ENCODE results near the gene GALNT18. TPM values are rescaled to one million over a fixed set of nuclear protein-coding genes. Genes with fewer than 3 reads are reported as not detected.

Gene GALNT18
- total RNA-seq, 1 donor from 2014 or later = not detected

- no peaks in the 10 kb centered on the region for H3K36me3 Mint-ChIP-seq (ENCODE audit: low read depth)
- POLR2A ChIA-PET = no interaction called here
These were observed 324.2 kb downstream of the GALNT18 start for GRCh38 chr11:11297578-11297977.

GRCh38 chr11:11296434-11296833 lies 325.4 kb downstream of the GALNT18 start:
- Mint-ChIP-seq H3K27me3 (peaks cover 3% of the 10 kb centered on the region), H3K4me3 (no peak overlapping the region), H3K36me3 (ENCODE audit: low read depth) (no peaks in the 10 kb centered on the region), H3K9me3 (no peaks in the 10 kb centered on the region), H3K4me1 (no peaks in the 10 kb centered on the region), H3K27ac (no peak overlapping the region)
- POLR2A ChIA-PET = no interaction called here
- intact Hi-C loops (cut with micrococcal nuclease) = no loop called here
- TF ChIP-seq CTCF (IDR thresholded peaks at IDR 0.05) = no peak
- no peak for ATAC-seq (ENCODE audit: low read depth)
- CTCF ChIA-PET = no interaction called here
- DNase-seq = no peak

More at GRCh38 chr11:11297578-11297977, 324.2 kb downstream of the GALNT18 start:
- H3K9me3 Mint-ChIP-seq = no peaks in the 10 kb centered on the region
- intact Hi-C loops (cut with micrococcal nuclease) = no loop called here
- peaks cover 3% of the 10 kb centered on the region for H3K27me3 Mint-ChIP-seq
- no peak overlapping the region for H3K4me3 Mint-ChIP-seq
- no peak for ATAC-seq (ENCODE audit: low read depth)
- DNase-seq = no peak
- H3K4me1 Mint-ChIP-seq = no peaks in the 10 kb centered on the region
- CTCF ChIA-PET = no interaction called here
- no peak overlapping the region for H3K27ac Mint-ChIP-seq
- TF ChIP-seq CTCF (IDR thresholded peaks at IDR 0.05) = no peak

GRCh38 chr11:11294551-11294855 lies 327.3 kb downstream of the GALNT18 start:
- POLR2A ChIA-PET = no interaction called here
- H3K27ac Mint-ChIP-seq = no peak overlapping the region
- no peaks in the 10 kb centered on the region for H3K36me3 Mint-ChIP-seq (ENCODE audit: low read depth)
- no peaks in the 10 kb centered on the region for H3K4me1 Mint-ChIP-seq
- H3K9me3 Mint-ChIP-seq = no peaks in the 10 kb centered on the region
- CTCF ChIA-PET = no interaction called here
- intact Hi-C loops (cut with micrococcal nuclease) = no loop called here
- no peak for TF ChIP-seq CTCF (IDR thresholded peaks at IDR 0.05)
- ATAC-seq (ENCODE audit: low read depth) (no peak), DNase-seq (no peak)
- H3K27me3 Mint-ChIP-seq = peaks cover 3% of the 10 kb centered on the region
- no peak overlapping the region for H3K4me3 Mint-ChIP-seq

- Mint-ChIP-seq H3K36me3 (ENCODE audit: low read depth) (no peaks in the 10 kb centered on the region), H3K4me3 (no peak overlapping the region), H3K27ac (no peak overlapping the region), H3K27me3 (no peaks in the 10 kb centered on the region), H3K4me1 (no peaks in the 10 kb centered on the region), H3K9me3 (no peaks in the 10 kb centered on the region)
- ChIA-PET POLR2A (no interaction called here), CTCF (no interaction called here)
- no peak for TF ChIP-seq CTCF (IDR thresholded peaks at IDR 0.05)
- intact Hi-C loops (cut with micrococcal nuclease) = no loop called here
- DNase-seq (no peak), ATAC-seq (ENCODE audit: low read depth) (no peak)
These were observed 327.8 kb downstream of the GALNT18 start for GRCh38 chr11:11293798-11294550.

- Mint-ChIP-seq H3K4me1 (no peaks in the 10 kb centered on the region), H3K27ac (no peak overlapping the region), H3K9me3 (no peaks in the 10 kb centered on the region), H3K27me3 (no peaks in the 10 kb centered on the region), H3K4me3 (no peak overlapping the region), H3K36me3 (ENCODE audit: low read depth) (no peaks in the 10 kb centered on the region)
- DNase-seq = no peak
- ChIA-PET CTCF (no interaction called here), POLR2A (no interaction called here)
- intact Hi-C loops (cut with micrococcal nuclease) = no loop called here
- no peak for TF ChIP-seq CTCF (IDR thresholded peaks at IDR 0.05)
- ATAC-seq (ENCODE audit: low read depth) = no peak
These were observed 329.0 kb downstream of the GALNT18 start for GRCh38 chr11:11292839-11293238.

Data from activated B cell treated with CpG ODN at 0.5 μM for 24 hours (primary cell).